ENCODE measurements around the gene SLC25A45.

- TF ChIP-seq POLR2AphosphoS5 (IDR thresholded peaks at IDR 0.05; ENCODE audit: low read depth) (peak; percentile 54; the same call in 1 of the 2 replicates), CTCF (IDR thresholded peaks at IDR 0.05; ENCODE audit: insufficient read depth, low read length) (no peak)
Measured at GRCh38 chr11:65416841-65417701, 34.6 kb upstream of the SLC25A45 start.
